Measurements from ENCODE around the gene DMPK. TPM values are rescaled to one million over a fixed set of nuclear protein-coding genes. Genes with fewer than 3 reads are reported as not detected.

Gene DMPK
- total and polyA plus RNA-seq, 9 of the 15 experiments (the other 6 are each of a cell fraction or from before 2014, with no cell fraction given): 0.24 to 31.3 (median 7.3) TPM

- TF ChIP-seq ETS1 (conservative IDR thresholded peaks at IDR 0.05; ENCODE audit: control insufficient read depth, low read depth, low read length) (no peak), CREB3L1 (IDR thresholded peaks at IDR 0.05; ENCODE audit: borderline replicate concordance, low read depth) (peak; percentile 39; the same call in 1 of the 2 replicates), SRF (CRISPR knock-in tag; IDR thresholded peaks at IDR 0.05) (0 out of 4 replicates have a peak, but pooled peaks of 1 of the 2 experiments have one; percentile 19), HNRNPL (IDR thresholded peaks at IDR 0.05; ENCODE audit: low read depth, low read length) (no peak), FIP1L1 (IDR thresholded peaks at IDR 0.05; ENCODE audit: low read depth, low read length, poor library complexity, severe bottlenecking) (no peak), XRCC5 (IDR thresholded peaks at IDR 0.05; ENCODE audit: low read depth, low read length) (peak; percentile 96), CTBP1 (IDR thresholded peaks at IDR 0.05; ENCODE audit: borderline replicate concordance) (0 out of 2 replicates have a peak, but pooled peaks have one; percentile 54), RAD21 (CRISPR knock-in tag; conservative IDR thresholded peaks at IDR 0.05 in 1 of 2, IDR thresholded peaks at IDR 0.05 in 1 of 2) (peak; percentile 68 to 84), HDAC2 (IDR thresholded peaks at IDR 0.05) (0 out of 2 replicates have a peak, but pooled peaks have one; percentile 25), ZBTB1 (CRISPR knock-in tag; IDR thresholded peaks at IDR 0.05; ENCODE audit: borderline replicate concordance, low read depth) (no peak), ZNF699 (CRISPR knock-in tag; IDR thresholded peaks at IDR 0.05; ENCODE audit: insufficient replicate concordance) (no peak), ZNF592 (IDR thresholded peaks at IDR 0.05) (peak; percentile 28; the same call in 1 of the 2 replicates), MCM5 (IDR thresholded peaks at IDR 0.05; ENCODE audit: low read depth) (no peak), HOMEZ (CRISPR knock-in tag; IDR thresholded peaks at IDR 0.05) (no peak), NR2C2 (CRISPR knock-in tag; IDR thresholded peaks at IDR 0.05) (no peak), NR2C2 (tag; IDR thresholded peaks at IDR 0.05) (no peak)
Observed at GRCh38 chr19:45817010-45817724, 34.9 kb upstream of the DMPK start (continued).

All from K562 (cell line).